HG03521 (cell line): ENCODE measurements around the gene CYP11A1.

Source experiments
- ATAC-seq: cut with Tn5 transposase; IDR thresholded peaks from one replicate; pipeline ENCODE4 v1.9.1; 2021; ENCODE audit warnings: mild to moderate bottlenecking, moderate library complexity; ENCODE audit not compliant: unreplicated experiment

CYP11A1 gene

DNA sequence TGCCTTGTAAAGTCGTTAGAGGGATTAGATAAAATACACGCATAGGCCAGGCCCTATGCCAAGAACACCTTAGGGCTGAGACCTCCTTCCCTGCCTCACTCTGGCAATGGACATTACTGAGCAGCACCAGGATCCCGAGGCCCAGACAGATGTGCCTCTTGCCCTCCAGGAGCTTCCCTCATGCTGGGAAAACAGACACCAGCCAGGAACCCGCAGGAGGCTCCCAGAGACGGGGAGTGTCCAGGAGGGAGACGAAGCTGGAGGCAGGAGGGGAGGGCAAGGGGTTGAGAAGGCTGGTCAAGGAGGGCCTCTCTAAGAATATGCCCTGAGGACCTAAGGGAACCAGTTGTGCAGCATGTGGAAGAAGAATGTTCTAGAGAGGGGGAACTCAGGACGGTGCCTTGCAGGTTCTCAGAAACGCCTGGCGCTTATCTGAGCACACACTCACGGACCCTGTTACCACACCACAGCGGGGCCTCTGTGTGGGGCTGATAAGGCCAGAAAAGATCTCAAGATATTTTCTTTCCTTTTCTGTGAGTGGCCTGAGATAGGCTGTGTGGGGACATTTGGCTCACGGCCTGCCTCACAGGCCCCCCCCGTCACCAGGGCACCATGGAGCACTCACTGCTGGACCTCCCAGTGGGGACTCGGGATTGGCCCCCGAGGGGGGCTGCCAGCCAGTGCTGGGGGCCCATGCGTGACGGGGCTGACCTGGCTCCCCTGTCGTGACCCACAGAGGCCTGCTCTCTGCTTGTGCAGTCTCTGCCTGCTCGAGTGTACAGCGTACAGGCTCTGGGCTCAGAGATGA lies 22.0 kb upstream of the CYP11A1 start:
- no peak for ATAC-seq

- no peak for ATAC-seq
Measured at GRCh38 chr15:74388363-74388951, 21.0 kb upstream of the CYP11A1 start.

GRCh38 chr15:74387621-74388362 lies 20.3 kb upstream of the CYP11A1 start:
- no peak for ATAC-seq

DNA sequence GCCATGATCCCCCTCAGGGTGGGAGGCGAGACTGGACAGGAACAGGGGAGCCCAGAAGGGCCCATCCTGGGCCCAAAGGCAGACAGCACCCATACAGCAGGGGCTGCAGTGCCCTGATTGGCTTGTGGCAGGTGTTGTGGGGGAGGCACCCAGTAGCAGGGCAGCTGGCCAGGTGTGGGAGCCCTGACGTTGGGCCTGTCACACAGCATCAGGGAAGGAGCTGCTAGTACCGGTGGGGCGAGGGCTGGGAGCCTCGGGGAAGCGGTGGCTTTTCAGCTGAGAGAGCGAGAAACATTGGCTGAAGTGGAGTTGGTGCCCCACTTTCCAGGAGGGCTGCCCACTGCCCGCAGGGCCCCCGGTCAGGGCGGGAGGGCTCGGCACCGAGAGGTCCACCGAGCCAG lies 19.7 kb upstream of the CYP11A1 start:
- no peak for ATAC-seq

DNA sequence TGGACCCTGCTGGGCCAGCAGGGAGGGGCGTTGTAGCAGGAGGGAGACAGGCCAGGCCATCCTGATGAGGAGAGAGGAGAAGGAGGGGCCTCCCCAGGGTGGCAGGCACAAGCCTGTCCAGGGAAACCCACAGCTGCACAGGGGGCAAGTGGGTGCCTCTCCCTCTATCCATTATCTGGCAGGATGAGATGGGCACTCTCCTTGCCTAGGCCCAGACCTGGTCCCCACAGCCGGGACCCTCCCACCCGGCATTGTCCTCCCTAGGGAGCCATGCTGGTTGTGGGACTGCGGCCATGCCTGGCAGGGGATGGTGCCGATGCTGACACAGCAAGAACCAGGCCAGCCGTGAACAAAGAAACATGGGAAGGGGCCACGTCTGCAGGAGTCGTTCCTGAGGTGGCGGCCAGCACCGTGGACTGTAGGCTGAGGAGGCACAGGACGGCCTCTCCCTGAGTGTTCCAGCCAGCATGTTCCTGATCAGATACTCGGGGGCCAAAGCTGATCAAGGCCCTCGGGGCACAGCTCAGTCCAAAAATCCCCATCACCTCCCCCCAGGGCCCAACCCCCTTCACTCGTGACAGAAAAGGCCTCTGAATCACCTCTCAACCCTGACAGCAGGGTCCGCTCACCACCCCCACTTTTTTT lies 19.2 kb upstream of the CYP11A1 start:
- no peak for ATAC-seq

DNA sequence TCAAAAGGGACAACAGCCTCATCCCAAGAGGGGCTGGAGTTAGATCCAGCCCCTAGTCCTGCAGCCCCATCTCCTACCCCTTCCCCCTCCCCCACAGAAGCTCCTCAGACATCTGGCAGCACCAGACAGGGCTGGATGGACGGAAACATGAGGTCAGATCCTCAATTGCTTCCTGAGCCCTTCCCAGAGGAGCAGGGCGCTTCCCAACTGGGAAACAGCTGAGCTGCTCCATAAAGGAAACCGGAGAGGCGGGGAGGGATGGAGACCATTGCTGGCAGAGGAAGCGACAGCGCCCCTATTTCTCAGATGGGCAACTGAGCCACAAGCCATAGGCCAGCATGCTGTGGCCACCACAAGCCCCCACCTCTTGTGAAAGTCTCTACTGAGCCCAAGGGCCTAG lies 18.3 kb upstream of the CYP11A1 start:
- no peak for ATAC-seq

GRCh38 chr15:74384881-74385643 lies 17.6 kb upstream of the CYP11A1 start:
- peak; percentile 58 for ATAC-seq

DNA sequence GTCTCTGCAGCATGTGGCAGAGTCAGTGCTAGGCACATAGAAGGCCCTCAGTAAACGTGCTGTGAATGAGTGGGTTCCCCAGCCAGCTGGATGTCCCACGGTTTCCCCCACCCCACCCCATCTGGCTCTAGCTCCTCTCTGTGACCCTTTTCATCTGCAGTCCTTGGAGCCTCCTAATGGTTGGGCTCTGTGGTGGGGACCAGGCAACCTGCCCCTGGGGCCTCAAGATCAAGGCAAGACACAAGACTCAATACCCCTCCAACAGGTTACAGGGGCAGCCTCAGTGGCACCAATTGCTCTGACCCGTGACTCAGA lies 17.1 kb upstream of the CYP11A1 start:
- no peak for ATAC-seq

- no peak for ATAC-seq
Measured at GRCh38 chr15:74383695-74384565, 16.5 kb upstream of the CYP11A1 start.

GRCh38 chr15:74383286-74383685 lies 15.8 kb upstream of the CYP11A1 start:
- ATAC-seq = no peak

DNA sequence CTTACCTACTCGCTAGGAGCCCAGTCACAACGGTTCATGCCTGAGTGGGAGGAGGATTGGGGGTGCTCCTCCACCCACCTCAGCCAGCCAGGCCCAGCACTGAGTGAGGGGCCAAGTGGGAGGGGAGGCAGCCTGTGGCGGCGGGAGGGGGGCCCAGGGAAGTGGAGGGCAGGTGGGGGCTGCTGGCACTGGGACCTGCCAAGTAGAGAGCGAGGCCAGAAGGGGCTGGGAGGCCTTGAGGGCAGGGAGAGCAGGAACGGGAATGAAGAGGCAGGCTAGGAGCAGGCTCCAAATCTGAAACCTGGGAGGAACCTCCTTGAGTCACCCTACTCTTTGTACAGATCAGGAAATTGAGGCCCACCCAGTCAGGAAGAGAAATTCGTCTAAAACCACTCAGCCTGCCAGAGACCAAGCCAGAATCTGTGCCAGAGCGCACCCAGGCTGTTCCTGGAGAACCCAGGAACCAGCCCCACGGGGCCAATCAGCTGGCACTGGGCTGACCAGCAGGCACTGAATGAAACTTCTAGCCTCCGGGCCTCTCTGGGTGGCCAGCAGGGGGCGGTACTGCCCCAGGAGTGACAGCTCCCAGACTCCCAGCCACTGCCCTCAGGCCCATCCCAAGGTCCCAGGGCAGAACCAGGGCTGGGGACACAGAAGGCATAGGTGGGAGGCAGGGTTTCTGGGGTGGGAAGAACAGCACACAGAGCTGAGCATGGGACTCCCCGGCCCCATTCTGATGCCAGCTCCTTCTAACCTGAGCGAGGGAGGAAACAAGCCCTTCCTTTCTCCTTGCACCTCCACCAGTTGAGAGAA lies 14.8 kb upstream of the CYP11A1 start:
- no peak for ATAC-seq

GRCh38 chr15:74381481-74381880 lies 14.0 kb upstream of the CYP11A1 start:
- ATAC-seq = no peak

DNA sequence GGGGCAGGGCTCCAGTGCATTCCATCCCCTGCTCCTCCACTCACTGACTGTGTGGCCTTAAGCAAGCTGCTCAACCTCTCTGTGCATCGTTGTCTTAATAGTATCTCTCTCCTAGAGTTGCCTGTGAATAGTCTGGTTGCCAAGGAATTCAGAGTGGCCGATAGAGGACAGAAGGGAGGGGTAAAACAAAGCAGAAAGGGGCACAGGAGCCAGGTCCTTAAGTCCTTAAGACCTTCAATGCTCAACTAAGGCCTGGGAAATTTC lies 13.7 kb upstream of the CYP11A1 start:
- no peak for ATAC-seq

DNA sequence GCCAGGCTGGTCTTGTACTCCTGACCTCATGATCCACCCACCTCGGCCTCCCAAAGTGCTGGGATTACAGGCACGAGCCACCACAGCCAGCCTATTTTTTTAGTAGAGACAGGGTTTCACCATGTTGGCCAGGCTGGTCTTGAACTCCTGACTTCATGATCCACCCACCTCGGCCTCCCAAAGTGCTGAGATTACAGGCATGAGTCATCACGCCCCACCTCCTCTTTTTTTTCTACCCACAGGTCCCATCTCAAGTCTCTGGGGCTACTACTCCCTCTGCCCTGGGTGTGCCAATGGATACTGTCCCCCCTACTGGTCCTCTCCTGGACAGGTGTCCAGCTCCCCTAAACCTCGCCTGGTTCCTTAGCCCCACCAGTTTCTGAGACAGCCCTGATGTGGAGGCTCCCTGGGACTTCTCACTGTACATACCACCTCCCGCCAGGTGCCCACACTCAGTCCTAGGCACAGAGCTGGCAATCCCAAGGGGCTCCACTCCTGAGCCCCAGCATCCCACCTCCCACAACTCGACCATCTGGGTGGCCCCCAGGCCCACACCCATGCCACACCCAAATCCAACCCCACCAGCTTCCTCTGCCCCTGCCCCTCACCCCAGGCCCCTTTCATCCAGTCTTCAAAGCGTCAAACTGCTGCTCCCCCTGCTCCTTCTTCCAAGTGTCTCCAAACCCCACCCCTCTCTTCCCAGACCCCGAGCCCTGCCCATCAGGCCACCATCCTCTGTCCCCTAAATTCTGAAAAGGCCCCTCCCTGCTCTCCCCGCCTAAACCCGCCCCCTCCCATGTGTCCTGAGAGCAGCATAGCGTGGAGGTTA lies 13.1 kb upstream of the CYP11A1 start:
- ATAC-seq = no peak

DNA sequence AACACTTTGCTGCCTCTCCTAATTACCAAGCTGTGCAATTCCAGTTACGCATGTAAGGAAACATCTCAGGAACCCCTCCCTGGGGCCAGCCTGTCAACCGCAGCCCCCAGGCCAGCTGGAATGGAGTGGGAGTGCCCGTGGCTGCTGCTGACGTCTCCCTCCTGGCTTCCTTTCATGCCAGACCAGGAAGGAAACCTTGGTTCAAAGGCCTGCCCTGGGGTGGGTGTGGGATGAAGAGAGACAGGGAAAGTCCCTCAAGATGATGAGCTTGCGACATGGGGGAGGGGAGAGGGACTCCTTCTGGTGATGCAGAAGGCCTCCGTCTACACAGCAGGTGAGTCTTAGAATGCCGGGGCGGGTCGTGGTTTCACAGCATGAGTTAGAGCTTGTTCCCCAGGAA lies 11.4 kb upstream of the CYP11A1 start:
- no peak for ATAC-seq

GRCh38 chr15:74377831-74378766 lies 10.7 kb upstream of the CYP11A1 start:
- ATAC-seq = no peak

- no peak for ATAC-seq
Measured at GRCh38 chr15:74376825-74377581, 9.6 kb upstream of the CYP11A1 start.
